Pons (tissue), 1 donor: Measurements from ENCODE around the gene KANSL3.
A peak's percentile ranks its signal among the peaks of the same experiment; 100 is the strongest.
"Not testable (repeated sequence)": the region's sequence is repeated elsewhere in the genome, so short reads cannot be mapped to it uniquely, and the experiment has no call there.

ENCODE experiments used
- DNase-seq: peaks from one replicate; pipeline ENCODE4 v3.0.0-alpha.2; 2016; ENCODE audit warnings: low spot score

KANSL3 gene

GRCh38 chr2:96654791-96655190, 16.7 kb upstream of the KANSL3 start:
- not testable (repeated sequence) for DNase-seq

DNA sequence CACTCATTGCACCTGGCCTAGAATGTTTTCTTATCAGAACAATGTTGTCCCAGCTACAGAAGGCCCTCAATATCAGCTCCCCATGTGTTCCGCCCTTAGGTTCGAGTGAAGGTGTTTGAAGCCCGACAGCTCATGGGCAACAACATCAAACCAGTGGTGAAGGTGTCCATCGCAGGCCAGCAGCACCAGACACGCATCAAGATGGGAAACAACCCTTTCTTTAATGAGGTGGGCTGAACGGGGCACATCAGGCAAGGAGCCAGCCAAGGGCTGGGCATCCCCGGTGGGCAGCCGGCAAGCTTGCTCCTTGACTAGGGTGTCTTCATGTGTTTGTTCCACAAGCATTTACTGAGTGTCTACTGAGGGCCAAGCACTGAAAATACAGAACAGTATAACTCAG, 13.7 kb upstream of the KANSL3 start:
- DNase-seq, result no peak

DNA sequence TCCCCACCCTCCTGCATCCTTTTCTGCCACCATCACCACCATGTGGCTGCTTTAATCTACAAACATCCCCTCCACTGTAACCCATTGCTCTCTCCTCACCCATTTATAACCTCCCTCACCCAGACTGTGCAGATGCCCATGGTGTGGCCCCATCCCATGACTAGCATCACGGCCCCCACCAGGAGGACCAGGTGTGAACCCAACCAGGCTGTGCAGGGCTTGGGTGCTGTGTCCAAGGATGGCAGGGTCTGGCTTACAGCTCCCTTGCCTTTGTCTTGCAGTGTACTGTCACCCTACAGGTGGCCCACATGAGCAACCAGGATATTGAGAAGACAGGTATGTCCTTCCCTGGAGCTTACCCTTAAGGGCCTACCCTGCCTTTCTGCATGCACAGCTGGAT, 11.2 kb upstream of the KANSL3 start:
- no peak for DNase-seq

DNA sequence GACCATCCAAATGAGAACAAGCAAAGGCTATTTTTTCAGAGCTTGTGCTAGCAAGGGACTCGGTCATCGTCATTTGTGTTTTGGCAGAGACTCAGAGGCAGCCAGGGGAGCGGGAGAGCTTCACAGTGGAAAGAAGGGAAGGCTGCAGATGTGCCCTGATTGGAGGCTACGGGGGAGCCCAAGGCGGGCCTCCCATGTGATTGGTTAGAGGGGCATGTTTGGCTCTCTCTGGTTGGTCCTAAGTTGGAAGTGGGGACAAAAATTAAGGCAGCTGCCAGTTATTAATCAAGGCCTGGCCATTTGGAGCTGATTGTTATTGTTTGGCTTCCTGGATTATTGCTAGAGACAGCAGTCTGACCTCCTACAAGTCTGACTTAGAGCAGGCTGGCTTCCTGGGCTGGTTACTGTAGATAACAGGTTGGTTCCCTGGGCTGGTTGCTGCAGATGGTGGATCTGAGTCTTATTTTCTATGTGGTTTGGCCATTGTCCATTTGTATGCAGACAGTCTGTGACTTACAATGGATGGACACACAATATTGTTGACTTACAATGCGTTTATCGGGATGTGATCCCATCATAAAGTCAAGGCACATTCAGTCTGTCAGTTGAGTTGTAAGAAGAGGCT, 10.3 kb upstream of the KANSL3 start:
- no peak for DNase-seq

DNA sequence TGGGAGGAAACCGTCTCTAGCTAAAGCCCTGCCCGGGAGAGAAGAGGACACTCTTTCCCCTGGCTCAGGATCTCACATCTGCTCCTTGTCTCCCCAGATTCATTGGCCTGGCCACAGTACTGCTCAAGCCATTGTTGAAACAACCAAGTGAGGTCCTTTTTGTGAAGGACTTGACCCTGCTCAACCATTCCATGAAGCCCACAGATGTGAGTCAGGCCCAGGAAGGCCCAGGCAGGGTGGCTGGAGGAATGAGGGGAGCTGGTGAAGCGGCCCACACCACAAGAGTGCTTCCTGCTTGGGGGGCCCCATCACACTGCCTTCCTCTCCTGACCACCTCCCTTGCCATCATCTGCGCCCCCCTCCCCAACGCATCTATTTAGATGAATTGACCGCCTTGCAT, 9.6 kb upstream of the KANSL3 start:
- no peak for DNase-seq

- no peak for DNase-seq
Observed at GRCh38 chr2:96642564-96643360, 4.7 kb upstream of the KANSL3 start, which contains the start of gene FER1L5. Gene FER1L5, plus strand, starts transcription at chr2:96642764. Its CDS starts 73 bp downstream, at chr2:96642837.

- peak; percentile 54 for DNase-seq
Observed at GRCh38 chr2:96637385-96638143, 548 bp downstream of the KANSL3 start.

DNA sequence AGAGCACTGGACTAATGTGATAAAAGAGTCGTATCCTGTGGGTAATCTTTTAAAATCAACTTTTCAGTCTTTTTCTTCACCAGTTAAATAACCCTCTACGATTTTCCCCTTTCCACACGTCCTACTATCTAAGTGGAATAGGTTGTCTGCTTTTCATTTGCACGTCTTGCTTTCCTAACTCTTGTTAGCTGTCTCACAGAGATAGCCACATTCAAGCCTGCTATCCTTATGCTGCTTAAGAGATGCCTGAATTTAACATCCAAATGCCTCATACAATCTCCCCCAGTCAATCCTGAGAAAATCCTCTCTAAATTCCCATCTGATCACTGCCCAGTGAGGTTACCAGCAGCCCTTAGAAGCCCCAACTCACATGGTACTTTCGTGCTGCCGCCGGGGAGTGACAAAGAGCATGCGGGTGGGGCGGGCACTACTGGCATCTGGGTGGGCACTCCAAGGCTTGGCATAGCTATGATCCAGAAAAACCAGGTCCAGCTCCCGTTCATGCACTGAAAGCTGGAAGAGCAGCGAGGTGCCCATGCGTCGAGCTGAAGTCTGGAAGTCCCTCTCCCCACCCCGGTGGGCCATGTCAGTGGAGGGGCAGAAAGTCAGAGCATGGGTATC, 1.5 kb downstream of the KANSL3 start:
- no peak for DNase-seq

DNA sequence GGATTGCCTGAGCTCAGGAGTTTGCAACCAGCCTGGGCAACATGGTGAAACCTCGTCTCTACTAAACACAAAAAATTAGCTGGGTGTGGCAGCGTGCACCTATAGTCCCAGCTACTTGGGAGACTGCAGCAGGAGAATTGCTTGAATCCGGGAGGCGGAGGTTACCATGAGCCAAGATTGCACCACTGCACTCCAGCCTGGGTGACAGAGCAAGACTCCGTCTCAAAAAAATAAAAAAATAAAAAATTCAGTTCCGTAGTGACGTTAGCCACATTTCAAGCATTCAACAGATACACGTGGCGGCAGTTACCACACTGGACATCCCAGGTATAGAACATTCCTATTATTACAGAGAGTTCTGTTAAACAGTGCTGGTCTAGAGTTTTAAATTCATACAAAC, 4.5 kb downstream of the KANSL3 start:
- DNase-seq, result no peak

GRCh38 chr2:96631804-96632435, 6.2 kb downstream of the KANSL3 start:
- DNase-seq, result no peak

GRCh38 chr2:96626553-96626942, 11.6 kb downstream of the KANSL3 start:
- no peak for DNase-seq

- DNase-seq, result no peak
Observed at GRCh38 chr2:96625571-96626552, 12.2 kb downstream of the KANSL3 start.

DNA sequence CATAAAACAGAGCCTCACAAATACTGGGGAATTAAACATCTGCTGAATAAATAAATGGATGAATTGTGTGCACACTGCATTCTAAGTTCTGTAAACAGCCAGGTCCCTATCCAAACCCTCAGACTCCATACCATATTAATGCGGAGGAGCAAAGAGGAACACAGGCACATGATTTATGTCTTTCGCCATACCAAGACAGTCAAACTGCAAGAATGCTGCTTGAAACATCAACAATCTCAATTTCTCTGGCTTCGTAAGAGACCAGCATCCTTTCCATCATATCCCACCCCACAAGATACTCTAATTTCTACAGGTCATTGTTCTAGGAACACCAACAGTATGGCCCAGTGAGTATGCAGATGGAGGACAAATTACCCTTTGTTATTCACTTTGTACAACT, 15.0 kb downstream of the KANSL3 start:
- DNase-seq, result peak; percentile 53

GRCh38 chr2:96622544-96622943, 15.6 kb downstream of the KANSL3 start:
- no peak for DNase-seq

DNA sequence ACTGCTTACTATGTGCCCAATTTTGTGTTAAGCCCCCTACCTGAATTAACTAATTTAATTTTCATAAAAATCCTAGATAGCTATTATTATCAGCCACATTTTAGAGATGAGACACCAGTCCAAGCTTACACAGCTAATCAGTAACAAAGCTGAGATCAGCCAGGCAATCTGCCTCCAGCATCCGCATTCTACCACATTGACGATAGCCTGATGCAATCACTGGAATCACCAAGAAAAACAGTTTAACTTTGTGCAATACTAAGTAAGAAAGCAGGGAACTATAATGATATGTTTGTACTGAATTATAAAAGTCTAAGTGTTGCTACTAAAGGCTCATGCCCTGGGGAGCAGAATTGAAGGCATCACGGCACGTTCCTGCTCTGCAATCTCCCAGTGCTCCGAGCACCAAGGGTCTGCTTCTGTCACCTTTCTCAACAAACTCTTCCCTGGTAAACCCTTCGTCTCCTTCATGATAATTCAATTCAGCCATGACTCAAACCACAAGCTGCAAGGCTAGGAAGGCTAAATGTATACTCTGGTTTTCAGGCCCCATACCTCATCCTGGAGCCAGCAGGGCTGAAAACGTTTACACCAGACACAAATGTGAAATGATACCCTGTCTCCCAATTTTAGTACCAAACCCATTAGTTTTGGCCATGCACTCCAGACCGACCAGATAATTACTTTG, 19.4 kb downstream of the KANSL3 start:
- no peak for DNase-seq

DNA sequence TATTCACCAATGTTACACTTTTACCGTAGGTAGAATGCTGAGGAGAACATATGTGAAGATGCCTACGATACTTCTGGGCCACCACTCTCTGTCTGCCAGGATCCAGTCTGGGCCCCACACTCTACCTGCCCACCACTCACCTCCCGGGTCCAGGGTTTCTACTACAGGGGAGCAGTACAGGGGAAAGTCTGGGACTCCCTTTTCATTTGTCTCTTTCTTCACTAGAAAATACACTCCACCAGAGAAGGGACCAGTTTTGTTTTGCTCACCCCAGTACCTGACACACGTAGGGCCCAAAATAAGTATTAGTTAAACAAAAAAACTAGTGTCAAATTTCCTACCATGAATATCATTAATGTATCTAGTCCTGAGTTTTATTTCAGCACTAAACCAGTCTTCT, 21.1 kb downstream of the KANSL3 start:
- no peak for DNase-seq

GRCh38 chr2:96616535-96616934, 21.6 kb downstream of the KANSL3 start:
- no peak for DNase-seq

DNA sequence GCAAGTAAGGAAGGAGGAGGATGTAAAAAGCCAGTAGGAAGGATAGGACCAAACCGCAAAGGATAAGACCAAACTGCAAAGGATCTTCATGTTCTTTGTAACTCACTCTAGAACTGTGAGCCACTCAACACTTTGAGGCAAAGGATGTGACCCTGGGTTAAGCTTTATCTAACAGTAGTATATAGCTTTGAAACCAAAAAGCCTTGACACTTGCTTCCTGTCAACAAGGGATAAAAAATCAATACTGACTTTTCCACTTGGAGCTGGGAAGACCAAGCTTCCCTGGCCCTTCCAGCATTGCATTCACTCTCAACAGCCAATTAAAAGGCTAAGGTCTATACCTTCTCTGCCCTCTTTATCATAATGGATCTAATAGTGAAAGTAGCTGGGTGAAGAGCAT, 22.0 kb downstream of the KANSL3 start:
- DNase-seq, result no peak

GRCh38 chr2:96608469-96609455, 29.4 kb downstream of the KANSL3 start:
- DNase-seq, result no peak
